Effector CD8-positive, alpha-beta T cell (primary cell): ENCODE data around the gene AOPEP.
"Not testable (repeated sequence)": the region's sequence is repeated elsewhere in the genome, so short reads cannot be mapped to it uniquely, and the experiment has no call there.

Experiments
- DNase-seq: peaks from one replicate; lab custom pipeline; 2025; lab: John Stamatoyannopoulos, UW

AOPEP gene

GRCh38 chr9:95017661-95018060 lies 291.2 kb downstream of the AOPEP start:
- no peak for DNase-seq

- DNase-seq, result no peak
These were observed 291.8 kb downstream of the AOPEP start for GRCh38 chr9:95018099-95018936.

- not testable (repeated sequence) for DNase-seq
These were observed 294.1 kb downstream of the AOPEP start for GRCh38 chr9:95020644-95021043.

- no peak for DNase-seq
These were observed 294.8 kb downstream of the AOPEP start for GRCh38 chr9:95021166-95021886.

- no peak for DNase-seq
These were observed 296.2 kb downstream of the AOPEP start for GRCh38 chr9:95022657-95023056.

GRCh38 chr9:95023217-95024003 lies 296.9 kb downstream of the AOPEP start:
- DNase-seq, result no peak

GRCh38 chr9:95024097-95024671 lies 297.7 kb downstream of the AOPEP start:
- no peak for DNase-seq

GRCh38 chr9:95025213-95026147 lies 299.0 kb downstream of the AOPEP start:
- DNase-seq, result no peak

- no peak for DNase-seq
These were observed 299.6 kb downstream of the AOPEP start for GRCh38 chr9:95026148-95026524.

- no peak for DNase-seq
These were observed 301.7 kb downstream of the AOPEP start for GRCh38 chr9:95027914-95028852.

GRCh38 chr9:95028853-95029219 lies 302.3 kb downstream of the AOPEP start:
- no peak for DNase-seq

GRCh38 chr9:95029288-95029687 lies 302.8 kb downstream of the AOPEP start:
- DNase-seq, result no peak

GRCh38 chr9:95029720-95030119 lies 303.2 kb downstream of the AOPEP start:
- no peak for DNase-seq

GRCh38 chr9:95030344-95030743 lies 303.8 kb downstream of the AOPEP start:
- DNase-seq, result no peak

GRCh38 chr9:95030920-95031642 lies 304.6 kb downstream of the AOPEP start:
- no peak for DNase-seq

- no peak for DNase-seq
These were observed 305.4 kb downstream of the AOPEP start for GRCh38 chr9:95031711-95032461.

GRCh38 chr9:95032580-95033341 lies 306.3 kb downstream of the AOPEP start:
- no peak for DNase-seq

GRCh38 chr9:95035846-95036245 lies 309.3 kb downstream of the AOPEP start:
- DNase-seq, result no peak
